Neural crest cell (in vitro differentiated cells): ENCODE data around the gene ADAMTSL5. TPM values are rescaled to one million over a fixed set of nuclear protein-coding genes. Genes with fewer than 3 reads are reported as not detected.

Experiments
- DNase-seq: peaks from one replicate; pipeline ENCODE4 v3.0.0; 2021; ENCODE audit warnings: low read depth, mixed read lengths, low spot score
- H3K27ac Mint-ChIP-seq: one replicate; pipeline ENCODE4 v1.8.0; 2021; ENCODE audit warnings: mild to moderate bottlenecking, mixed read lengths; ENCODE audit not compliant: unreplicated experiment
- H3K27me3 Mint-ChIP-seq: 2 replicates; pipeline ENCODE4 v1.8.0; 2021; ENCODE audit warnings: low read depth, mild to moderate bottlenecking, mixed read lengths
- H3K36me3 Mint-ChIP-seq: 2 replicates; pipeline ENCODE4 v1.8.0; 2021; ENCODE audit warnings: low read depth, mild to moderate bottlenecking, mixed read lengths
- H3K4me1 Mint-ChIP-seq: 2 replicates; pipeline ENCODE4 v1.8.0; 2021; ENCODE audit warnings: mixed read lengths
- H3K4me3 Mint-ChIP-seq: one replicate; pipeline ENCODE4 v1.8.0; 2021; ENCODE audit warnings: mild to moderate bottlenecking, mixed read lengths
- H3K9me3 Mint-ChIP-seq: 2 replicates; pipeline ENCODE4 v1.8.0; 2021; ENCODE audit warnings: mixed read lengths
- total RNA-seq: library from RNA; stranded (reverse); gene quantifications from 2 replicates; pipeline ENCODE4 v1.2.1, GENCODE V29; 2021
- TF ChIP-seq, protein P1 (sequence below): fragments of 200-600 bp; sonication (generic); conservative IDR thresholded peaks from 2 replicates; pipeline ENCODE4 v1.5.0; 2021; ENCODE audit warnings: antibody characterized with exemption, mild to moderate bottlenecking

ADAMTSL5 gene
- total RNA-seq, 1 donor from 2014 or later, result not detected

DNA sequence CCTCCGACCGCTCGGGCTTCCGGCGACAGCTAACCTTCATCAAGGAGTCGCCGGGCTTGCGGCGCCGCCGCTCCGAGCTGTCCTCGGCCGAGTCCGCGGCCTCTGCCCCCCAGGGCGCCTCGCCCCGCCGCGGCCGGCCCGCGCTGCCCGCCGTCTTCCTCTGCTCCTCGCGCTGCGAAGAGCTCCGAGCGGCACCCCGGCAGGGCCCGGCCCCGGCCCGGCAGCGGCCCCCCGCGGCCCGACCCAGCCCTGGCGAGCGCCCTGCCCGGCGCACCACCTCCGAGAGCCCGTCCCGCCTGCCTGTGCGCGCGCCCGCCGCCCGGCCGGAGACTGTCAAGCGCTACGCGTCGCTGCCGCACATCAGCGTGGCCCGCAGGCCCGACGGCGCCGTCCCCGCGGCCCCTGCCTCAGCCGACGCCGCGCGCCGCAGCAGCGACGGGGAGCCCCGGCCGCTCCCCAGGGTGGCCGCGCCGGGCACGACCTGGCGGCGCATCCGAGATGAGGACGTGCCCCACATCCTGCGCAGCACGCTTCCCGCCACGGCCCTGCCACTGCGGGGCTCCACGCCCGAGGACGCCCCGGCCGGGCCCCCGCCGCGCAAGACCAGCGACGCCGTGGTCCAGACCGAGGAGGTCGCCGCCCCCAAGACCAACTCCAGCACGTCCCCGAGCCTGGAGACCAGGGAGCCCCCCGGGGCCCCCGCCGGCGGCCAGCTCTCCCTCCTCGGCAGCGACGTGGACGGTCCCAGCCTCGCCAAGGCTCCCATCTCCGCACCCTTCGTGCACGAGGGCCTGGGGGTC, 43.4 kb downstream of the ADAMTSL5 start:
- H3K27ac Mint-ChIP-seq, result no peak overlapping the region
- no peaks in the 10 kb centered on the region for H3K9me3 Mint-ChIP-seq
- DNase-seq, result no peak
- peaks cover 6% of the 10 kb centered on the region for H3K4me1 Mint-ChIP-seq
- no peaks in the 10 kb centered on the region for H3K36me3 Mint-ChIP-seq
- TF ChIP-seq, protein P1, sequence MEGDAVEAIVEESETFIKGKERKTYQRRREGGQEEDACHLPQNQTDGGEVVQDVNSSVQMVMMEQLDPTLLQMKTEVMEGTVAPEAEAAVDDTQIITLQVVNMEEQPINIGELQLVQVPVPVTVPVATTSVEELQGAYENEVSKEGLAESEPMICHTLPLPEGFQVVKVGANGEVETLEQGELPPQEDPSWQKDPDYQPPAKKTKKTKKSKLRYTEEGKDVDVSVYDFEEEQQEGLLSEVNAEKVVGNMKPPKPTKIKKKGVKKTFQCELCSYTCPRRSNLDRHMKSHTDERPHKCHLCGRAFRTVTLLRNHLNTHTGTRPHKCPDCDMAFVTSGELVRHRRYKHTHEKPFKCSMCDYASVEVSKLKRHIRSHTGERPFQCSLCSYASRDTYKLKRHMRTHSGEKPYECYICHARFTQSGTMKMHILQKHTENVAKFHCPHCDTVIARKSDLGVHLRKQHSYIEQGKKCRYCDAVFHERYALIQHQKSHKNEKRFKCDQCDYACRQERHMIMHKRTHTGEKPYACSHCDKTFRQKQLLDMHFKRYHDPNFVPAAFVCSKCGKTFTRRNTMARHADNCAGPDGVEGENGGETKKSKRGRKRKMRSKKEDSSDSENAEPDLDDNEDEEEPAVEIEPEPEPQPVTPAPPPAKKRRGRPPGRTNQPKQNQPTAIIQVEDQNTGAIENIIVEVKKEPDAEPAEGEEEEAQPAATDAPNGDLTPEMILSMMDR, result no peak
- H3K27me3 Mint-ChIP-seq, result peaks cover 60% of the 10 kb centered on the region
- H3K4me3 Mint-ChIP-seq, result no peak overlapping the region

DNA sequence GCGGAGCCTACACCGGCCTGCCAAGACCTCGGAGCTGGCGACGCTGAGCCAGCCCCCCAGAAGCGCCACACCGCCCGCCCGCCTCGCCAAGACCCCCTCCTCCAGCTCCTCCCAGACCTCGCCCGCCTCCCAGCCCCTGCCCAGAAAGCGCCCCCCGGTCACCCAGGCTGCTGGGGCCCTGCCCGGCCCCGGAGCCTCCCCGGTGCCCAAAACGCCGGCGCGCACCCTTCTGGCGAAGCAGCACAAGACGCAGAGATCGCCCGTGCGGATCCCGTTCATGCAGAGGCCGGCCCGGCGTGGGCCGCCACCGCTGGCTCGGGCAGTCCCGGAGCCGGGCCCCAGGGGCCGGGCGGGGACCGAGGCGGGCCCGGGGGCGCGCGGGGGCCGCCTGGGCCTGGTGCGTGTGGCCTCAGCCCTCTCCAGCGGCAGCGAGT, 44.0 kb downstream of the ADAMTSL5 start:
- Mint-ChIP-seq H3K9me3 (no peaks in the 10 kb centered on the region), H3K36me3 (no peaks in the 10 kb centered on the region), H3K27me3 (peaks cover 60% of the 10 kb centered on the region), H3K4me1 (peaks cover 6% of the 10 kb centered on the region), H3K4me3 (no peak overlapping the region), H3K27ac (no peak overlapping the region)
- TF ChIP-seq, protein P1, result no peak
- DNase-seq, result no peak

DNA sequence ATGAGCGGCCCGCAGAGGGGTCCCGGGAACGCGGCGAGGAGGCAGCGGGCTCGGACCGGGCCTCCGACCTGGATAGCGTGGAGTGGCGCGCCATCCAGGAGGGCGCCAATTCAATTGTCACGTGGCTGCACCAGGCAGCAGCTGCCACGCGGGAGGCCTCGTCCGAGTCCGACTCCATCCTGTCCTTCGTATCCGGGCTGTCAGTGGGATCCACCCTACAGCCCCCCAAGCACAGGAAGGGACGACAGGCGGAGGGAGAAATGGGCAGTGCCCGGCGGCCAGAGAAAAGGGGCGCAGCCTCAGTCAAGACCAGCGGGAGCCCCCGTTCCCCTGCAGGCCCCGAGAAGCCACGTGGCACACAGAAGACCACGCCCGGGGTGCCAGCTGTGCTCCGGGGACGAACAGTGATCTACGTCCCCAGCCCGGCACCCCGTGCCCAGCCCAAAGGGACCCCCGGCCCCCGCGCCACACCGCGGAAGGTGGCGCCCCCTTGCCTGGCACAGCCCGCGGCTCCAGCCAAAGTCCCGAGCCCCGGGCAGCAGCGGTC, 44.5 kb downstream of the ADAMTSL5 start:
- Mint-ChIP-seq H3K9me3 (no peaks in the 10 kb centered on the region), H3K4me1 (peaks cover 5% of the 10 kb centered on the region), H3K36me3 (no peaks in the 10 kb centered on the region), H3K27ac (no peak overlapping the region), H3K27me3 (peaks cover 63% of the 10 kb centered on the region), H3K4me3 (no peak overlapping the region)
- TF ChIP-seq, protein P1, result no peak
- no peak for DNase-seq

DNA sequence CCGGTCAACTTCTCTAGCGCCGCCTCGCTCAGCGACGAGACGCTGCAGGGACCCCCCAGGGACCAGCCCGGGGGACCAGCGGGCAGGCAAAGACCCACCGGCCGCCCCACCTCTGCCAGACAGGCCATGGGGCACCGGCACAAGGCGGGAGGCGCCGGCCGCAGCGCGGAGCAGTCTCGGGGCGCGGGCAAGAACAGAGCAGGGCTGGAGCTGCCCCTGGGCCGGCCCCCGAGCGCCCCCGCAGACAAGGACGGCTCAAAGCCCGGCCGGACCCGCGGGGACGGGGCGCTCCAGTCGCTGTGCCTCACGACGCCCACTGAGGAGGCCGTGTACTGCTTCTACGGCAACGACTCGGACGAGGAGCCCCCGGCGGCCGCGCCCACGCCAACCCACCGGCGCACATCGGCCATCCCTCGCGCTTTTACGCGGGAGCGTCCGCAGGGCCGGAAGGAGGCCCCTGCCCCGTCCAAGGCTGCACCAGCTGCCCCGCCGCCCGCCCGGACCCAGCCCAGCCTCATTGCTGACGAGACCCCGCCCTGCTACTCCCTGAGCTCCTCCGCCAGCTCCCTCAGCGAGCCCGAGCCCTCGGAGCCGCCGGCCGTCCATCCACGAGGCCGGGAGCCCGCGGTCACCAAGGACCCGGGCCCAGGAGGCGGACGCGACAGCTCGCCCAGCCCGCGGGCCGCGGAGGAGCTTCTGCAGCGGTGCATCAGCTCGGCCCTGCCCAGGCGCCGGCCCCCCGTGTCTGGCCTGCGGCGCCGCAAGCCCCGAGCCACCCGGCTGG, 45.1 kb downstream of the ADAMTSL5 start:
- Mint-ChIP-seq H3K36me3 (no peaks in the 10 kb centered on the region), H3K4me1 (no peaks in the 10 kb centered on the region), H3K27ac (no peak overlapping the region), H3K4me3 (no peak overlapping the region), H3K27me3 (peaks cover 56% of the 10 kb centered on the region), H3K9me3 (no peaks in the 10 kb centered on the region)
- DNase-seq, result no peak
- TF ChIP-seq, protein P1, result no peak

DNA sequence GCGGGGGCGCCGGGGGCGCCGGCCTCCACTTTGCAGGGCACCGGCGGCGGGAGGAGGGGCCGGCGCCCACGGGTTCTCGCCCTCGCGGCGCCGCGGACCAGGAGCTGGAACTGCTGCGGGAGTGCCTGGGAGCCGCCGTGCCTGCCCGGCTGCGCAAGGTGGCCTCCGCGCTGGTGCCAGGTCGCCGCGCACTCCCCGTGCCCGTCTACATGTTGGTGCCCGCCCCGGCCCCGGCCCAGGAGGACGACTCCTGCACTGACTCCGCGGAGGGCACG, 45.7 kb downstream of the ADAMTSL5 start:
- no peaks in the 10 kb centered on the region for H3K36me3 Mint-ChIP-seq
- no peaks in the 10 kb centered on the region for H3K9me3 Mint-ChIP-seq
- no peak overlapping the region for H3K4me3 Mint-ChIP-seq
- TF ChIP-seq, protein P1, result no peak
- no peak for DNase-seq
- peaks cover 52% of the 10 kb centered on the region for H3K27me3 Mint-ChIP-seq
- H3K27ac Mint-ChIP-seq, result no peak overlapping the region
- no peaks in the 10 kb centered on the region for H3K4me1 Mint-ChIP-seq
